HCEC 1CT (cell line): ENCODE results near the gene LIPI.
"Not testable (repeated sequence)": the region's sequence is repeated elsewhere in the genome, so short reads cannot be mapped to it uniquely, and the experiment has no call there.

Source experiments
- DNase-seq: peaks from one replicate; pipeline ENCODE4 v3.0.0-alpha.2; 2017

Gene LIPI

GRCh38 chr21:14115646-14116045 lies 95.1 kb downstream of the LIPI start:
- DNase-seq: no peak

GRCh38 chr21:14114251-14114650 lies 96.5 kb downstream of the LIPI start:
- no peak for DNase-seq

GRCh38 chr21:14104564-14104963 lies 106.2 kb downstream of the LIPI start:
- DNase-seq: not testable (repeated sequence)

- no peak for DNase-seq
Observed at GRCh38 chr21:14099570-14099969, 111.2 kb downstream of the LIPI start.

- no peak for DNase-seq
Observed at GRCh38 chr21:14097881-14098499, 112.8 kb downstream of the LIPI start.

GRCh38 chr21:14096577-14096976 lies 114.2 kb downstream of the LIPI start:
- no peak for DNase-seq

- no peak for DNase-seq
Observed at GRCh38 chr21:14096172-14096571, 114.6 kb downstream of the LIPI start.

GRCh38 chr21:14095056-14095455 lies 115.7 kb downstream of the LIPI start:
- no peak for DNase-seq

- DNase-seq: no peak
Observed at GRCh38 chr21:14092834-14093560, 117.8 kb downstream of the LIPI start.

GRCh38 chr21:14090184-14090583 lies 120.6 kb downstream of the LIPI start:
- DNase-seq: not testable (repeated sequence)

- no peak for DNase-seq
Observed at GRCh38 chr21:14088391-14088790, 122.4 kb downstream of the LIPI start.

GRCh38 chr21:14086553-14086952 lies 124.2 kb downstream of the LIPI start:
- DNase-seq: no peak

GRCh38 chr21:14084701-14085100 lies 126.1 kb downstream of the LIPI start:
- DNase-seq: no peak

GRCh38 chr21:14084068-14084501 lies 126.7 kb downstream of the LIPI start:
- no peak for DNase-seq

GRCh38 chr21:14080764-14081096 lies 130.0 kb downstream of the LIPI start:
- DNase-seq: no peak

- no peak for DNase-seq
Observed at GRCh38 chr21:14080040-14080763, 130.6 kb downstream of the LIPI start.

- DNase-seq: no peak
Observed at GRCh38 chr21:14078746-14079375, 131.9 kb downstream of the LIPI start.

- no peak for DNase-seq
Observed at GRCh38 chr21:14076143-14076806, 134.5 kb downstream of the LIPI start.

- no peak for DNase-seq
Observed at GRCh38 chr21:14075346-14076142, 135.2 kb downstream of the LIPI start.

GRCh38 chr21:14074177-14074576 lies 136.6 kb downstream of the LIPI start:
- no peak for DNase-seq

- DNase-seq: no peak
Observed at GRCh38 chr21:14073615-14074014, 137.1 kb downstream of the LIPI start.
